ENCODE results near the gene RGMA. TPM values are rescaled to one million over a fixed set of nuclear protein-coding genes. Genes with fewer than 3 reads are reported as not detected.
A peak's percentile ranks its signal among the peaks of the same experiment; 100 is the strongest.
"Not testable (repeated sequence)": the region's sequence is repeated elsewhere in the genome, so short reads cannot be mapped to it uniquely, and the experiment has no call there.

Gene RGMA
- total RNA-seq, 2 experiments from 2014 or later: 0.12 to 0.21 TPM

GRCh38 chr15:93043621-93044300, 45.2 kb downstream of the RGMA start:
- ChIA-PET POLR2A (no interaction called here), CTCF (interaction anchor here (1.3 to 1.4 kb wide), 2 partner anchors 11 to 13 kb away, joined by 3 read pairs; no protein-coding TSS in a partner anchor)
- H3K9me3 Mint-ChIP-seq: peaks cover 10% of the 10 kb centered on the region
- H3K27me3 Mint-ChIP-seq: no peaks in the 10 kb centered on the region
- no peak overlapping the region for H3K4me3 Mint-ChIP-seq
- no peak overlapping the region for H3K27ac Mint-ChIP-seq
- intact Hi-C loops (cut with micrococcal nuclease): no loop called here
- no peak for DNase-seq
- peaks cover 11% of the 10 kb centered on the region for H3K4me1 Mint-ChIP-seq (ENCODE audit: low read depth)
- H3K36me3 Mint-ChIP-seq: no peaks in the 10 kb centered on the region

DNA sequence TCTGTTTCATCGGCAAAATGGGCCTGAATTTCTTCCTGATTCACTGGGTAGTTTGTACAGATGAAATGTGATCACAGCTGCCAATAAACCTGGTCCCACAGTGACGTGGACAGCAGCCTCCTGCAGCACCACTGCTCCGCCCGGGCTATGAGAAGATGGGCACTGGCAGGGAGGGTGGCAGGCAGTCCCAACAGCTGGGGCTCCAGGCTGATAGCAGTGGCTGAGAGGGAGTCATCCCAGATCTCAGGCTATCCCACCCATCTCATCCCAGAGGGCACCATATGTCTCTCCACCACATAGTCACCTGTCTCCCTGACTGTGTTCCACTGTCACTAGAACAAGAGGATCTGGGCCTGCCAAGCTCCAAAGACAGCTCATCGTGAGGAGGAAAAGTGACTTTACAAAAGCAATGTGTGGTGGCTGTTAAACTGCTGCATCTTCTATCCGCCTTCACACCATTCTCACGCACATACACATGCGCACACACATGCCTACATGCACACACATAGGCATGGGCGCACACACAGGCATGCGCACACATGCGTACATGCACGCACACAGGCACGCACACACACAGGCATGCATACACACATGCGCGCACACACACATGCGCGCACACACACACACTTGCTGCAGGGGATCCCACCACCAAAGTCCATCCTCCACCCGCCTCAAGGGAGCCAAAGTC, 46.2 kb downstream of the RGMA start:
- intact Hi-C loops (cut with micrococcal nuclease): no loop called here

GRCh38 chr15:93042211-93042610, 46.8 kb downstream of the RGMA start:
- Mint-ChIP-seq H3K4me3 (no peak overlapping the region), H3K27me3 (no peaks in the 10 kb centered on the region), H3K9me3 (peaks cover 10% of the 10 kb centered on the region), H3K4me1 (ENCODE audit: low read depth) (no peaks in the 10 kb centered on the region), H3K36me3 (no peaks in the 10 kb centered on the region), H3K27ac (no peak overlapping the region)
- ChIA-PET POLR2A (no interaction called here), CTCF (no interaction called here)
- intact Hi-C loops (cut with micrococcal nuclease): no loop called here
- no peak for DNase-seq

More for the DNA sequence above, 46.2 kb downstream of the RGMA start:
- peaks cover 10% of the 10 kb centered on the region for H3K9me3 Mint-ChIP-seq
- no peak overlapping the region for H3K27ac Mint-ChIP-seq
- POLR2A ChIA-PET: no interaction called here
- peaks cover 6% of the 10 kb centered on the region for H3K4me1 Mint-ChIP-seq (ENCODE audit: low read depth)
- CTCF ChIA-PET: interaction anchor here (1.3 kb wide), 1 partner anchor 10 kb away, joined by 3 read pairs; no protein-coding TSS in a partner anchor
- no peak overlapping the region for H3K4me3 Mint-ChIP-seq
- no peaks in the 10 kb centered on the region for H3K36me3 Mint-ChIP-seq
- H3K27me3 Mint-ChIP-seq: no peaks in the 10 kb centered on the region
- DNase-seq: no peak

- intact Hi-C loops (cut with micrococcal nuclease): no loop called here
- no peak overlapping the region for H3K4me3 Mint-ChIP-seq
- H3K36me3 Mint-ChIP-seq: no peaks in the 10 kb centered on the region
- DNase-seq: no peak
- H3K9me3 Mint-ChIP-seq: peaks cover 4% of the 10 kb centered on the region
- ChIA-PET POLR2A (no interaction called here), CTCF (interaction anchor here (0.7 to 2.8 kb wide), 3 partner anchors 11 to 244 kb away, joined by 4 to 10 read pairs (median 5); no protein-coding TSS in a partner anchor)
- no peaks in the 10 kb centered on the region for H3K4me1 Mint-ChIP-seq (ENCODE audit: low read depth)
- no peak overlapping the region for H3K27ac Mint-ChIP-seq
- no peaks in the 10 kb centered on the region for H3K27me3 Mint-ChIP-seq
These were observed 47.9 kb downstream of the RGMA start for GRCh38 chr15:93041159-93041547.

- Mint-ChIP-seq H3K9me3 (no peaks in the 10 kb centered on the region), H3K36me3 (no peaks in the 10 kb centered on the region), H3K27ac (no peak overlapping the region), H3K4me3 (no peak overlapping the region), H3K27me3 (no peaks in the 10 kb centered on the region), H3K4me1 (ENCODE audit: low read depth) (peaks cover 5% of the 10 kb centered on the region)
- CTCF ChIA-PET: interaction anchor here (0.7 to 2.8 kb wide), 3 partner anchors 10 to 243 kb away, joined by 4 to 10 read pairs (median 5); no protein-coding TSS in a partner anchor
- POLR2A ChIA-PET: no interaction called here
- DNase-seq: no peak
- intact Hi-C loops (cut with micrococcal nuclease): no loop called here
These were observed 48.5 kb downstream of the RGMA start for GRCh38 chr15:93040288-93041158.

- H3K4me1 Mint-ChIP-seq (ENCODE audit: low read depth); POLR2A ChIA-PET; H3K27me3 Mint-ChIP-seq; H3K4me3 Mint-ChIP-seq; H3K27ac Mint-ChIP-seq; H3K9me3 Mint-ChIP-seq; DNase-seq; H3K36me3 Mint-ChIP-seq: not testable (repeated sequence)
- intact Hi-C loops (cut with micrococcal nuclease): loop anchor here (10.0 kb wide), 1 partner anchor 115 kb away; no protein-coding TSS in a partner anchor
- CTCF ChIA-PET: interaction anchor here (0.7 to 2.8 kb wide), 2 partner anchors 10 to 48 kb away, joined by 3 to 10 read pairs; no protein-coding TSS in a partner anchor
These were observed 49.3 kb downstream of the RGMA start for GRCh38 chr15:93039562-93040287.

DNA sequence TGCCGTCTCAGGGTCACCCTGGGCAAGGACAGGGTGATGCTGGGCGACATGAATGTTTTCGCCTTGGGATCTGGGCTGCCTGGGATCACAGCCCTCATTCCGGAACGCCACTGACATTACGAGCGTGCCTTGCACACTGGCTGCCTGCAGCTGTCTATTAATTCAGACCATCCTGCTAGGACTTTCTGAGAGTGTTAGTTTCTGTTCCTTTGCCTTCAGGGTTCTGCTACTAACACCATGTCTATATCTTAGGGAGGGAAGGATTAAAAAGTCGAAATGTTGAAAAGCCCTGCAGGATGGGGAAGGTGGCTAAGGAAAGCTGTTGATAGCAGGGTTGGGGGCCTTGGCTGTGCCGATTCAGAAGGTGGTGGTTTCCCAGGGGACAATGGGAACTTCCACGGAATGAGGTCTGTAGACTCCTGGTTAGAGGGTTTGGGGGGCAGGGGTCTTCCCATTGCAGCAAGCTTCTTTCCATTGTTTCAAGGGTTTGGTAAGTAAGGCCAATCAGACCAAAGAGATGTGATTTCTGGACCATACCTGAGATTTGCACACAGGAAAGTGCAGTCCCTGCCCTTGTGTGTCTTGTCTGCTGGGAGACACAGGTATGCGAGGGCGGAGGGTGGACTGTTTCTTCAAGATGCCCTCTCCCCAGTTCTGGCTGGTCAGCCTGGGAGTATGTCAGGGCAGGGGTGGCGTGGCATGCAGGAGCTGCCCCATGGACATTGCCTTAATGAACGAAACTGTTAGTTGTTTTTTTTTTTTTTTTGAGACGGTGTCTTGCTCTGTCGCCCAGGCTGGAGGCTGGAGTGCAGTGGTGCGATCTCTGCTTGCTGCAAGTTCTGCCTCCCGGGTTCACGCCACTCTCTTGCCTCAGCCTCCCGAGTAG, 50.9 kb downstream of the RGMA start:
- H3K27me3 Mint-ChIP-seq: no peaks in the 10 kb centered on the region
- intact Hi-C loops (cut with micrococcal nuclease): loop anchor here (10.0 kb wide), 1 partner anchor 117 kb away; no protein-coding TSS in a partner anchor
- no peaks in the 10 kb centered on the region for H3K9me3 Mint-ChIP-seq
- ChIA-PET POLR2A (no interaction called here), CTCF (interaction anchor here (0.7 to 1.7 kb wide), 7 partner anchors 8 to 1286 kb away, joined by 3 to 7 read pairs (median 4); no protein-coding TSS in a partner anchor)
- no peak overlapping the region for H3K4me3 Mint-ChIP-seq
- DNase-seq: no peak
- no peak overlapping the region for H3K27ac Mint-ChIP-seq
- peaks cover 5% of the 10 kb centered on the region for H3K4me1 Mint-ChIP-seq (ENCODE audit: low read depth)
- no peaks in the 10 kb centered on the region for H3K36me3 Mint-ChIP-seq

DNA sequence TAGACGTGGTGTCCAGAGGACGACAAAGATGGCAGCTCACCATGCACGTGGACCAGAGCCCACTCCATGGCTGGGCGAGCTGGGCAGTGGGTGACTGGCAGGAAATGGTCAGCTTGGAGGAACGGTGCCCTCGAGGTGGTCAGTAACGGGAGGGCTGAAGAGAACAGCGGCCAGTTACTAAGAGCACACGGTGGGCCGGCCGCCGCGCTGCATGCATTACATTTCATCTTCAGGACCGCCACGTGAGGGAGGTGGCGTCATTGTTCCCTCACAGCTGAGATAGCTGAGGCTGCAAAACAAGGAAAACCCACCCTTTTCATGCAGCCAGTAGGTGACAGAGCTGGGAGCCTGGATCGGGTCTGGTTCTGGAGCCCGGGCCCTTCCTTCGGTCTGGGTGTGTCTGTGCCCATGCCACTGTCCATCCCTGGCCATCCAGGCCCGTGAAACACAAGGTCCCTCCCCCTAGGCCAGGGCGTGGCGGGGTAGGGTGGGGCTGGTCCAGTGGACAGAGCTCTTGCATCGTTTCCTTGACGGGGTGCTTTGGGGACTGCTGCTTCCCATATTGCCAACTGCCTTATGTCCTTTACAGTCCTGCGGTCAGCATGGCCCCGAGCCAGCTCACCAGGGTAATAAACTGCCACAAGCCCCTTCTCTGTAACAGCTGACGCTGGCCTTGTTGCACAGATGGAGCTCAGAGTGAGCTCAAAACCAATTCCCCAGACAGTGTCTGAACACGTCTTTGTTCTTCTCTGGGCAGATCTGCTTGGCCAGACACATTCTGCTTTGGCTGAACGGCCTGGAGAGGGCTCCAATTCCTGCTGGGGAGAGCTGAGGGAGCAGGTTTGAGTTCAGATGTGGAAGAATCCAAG, 51.8 kb downstream of the RGMA start:
- H3K27me3 Mint-ChIP-seq: no peaks in the 10 kb centered on the region

GRCh38 chr15:93035953-93036810, 52.8 kb downstream of the RGMA start:
- DNase-seq: peak; percentile 57
- intact Hi-C loops (cut with micrococcal nuclease): loop anchor here (10.0 kb wide), 1 partner anchor 119 kb away; no protein-coding TSS in a partner anchor
- ChIA-PET CTCF (interaction anchor here (0.5 to 1.9 kb wide), 14 partner anchors 12 to 1084 kb away, joined by 3 to 8 read pairs (median 4); no protein-coding TSS in a partner anchor), POLR2A (interaction anchor here (0.6 kb wide), 1 partner anchor 307 kb away, joined by 3 read pairs; no protein-coding TSS in a partner anchor)
- H3K36me3 Mint-ChIP-seq: no peaks in the 10 kb centered on the region
- no peak overlapping the region for H3K27ac Mint-ChIP-seq
- H3K27me3 Mint-ChIP-seq: no peaks in the 10 kb centered on the region
- H3K4me3 Mint-ChIP-seq: no peak overlapping the region
- H3K9me3 Mint-ChIP-seq: no peaks in the 10 kb centered on the region
- peaks cover 5% of the 10 kb centered on the region for H3K4me1 Mint-ChIP-seq (ENCODE audit: low read depth)

More for the DNA sequence above, 51.8 kb downstream of the RGMA start:
- intact Hi-C loops (cut with micrococcal nuclease): loop anchor here (10.0 kb wide), 1 partner anchor 118 kb away; no protein-coding TSS in a partner anchor
- peaks cover 5% of the 10 kb centered on the region for H3K4me1 Mint-ChIP-seq (ENCODE audit: low read depth)
- ChIA-PET POLR2A (no interaction called here), CTCF (interaction anchor here (0.5 to 1.7 kb wide), 8 partner anchors 9 to 1287 kb away, joined by 3 to 7 read pairs (median 4); no protein-coding TSS in a partner anchor)
- no peaks in the 10 kb centered on the region for H3K36me3 Mint-ChIP-seq
- H3K4me3 Mint-ChIP-seq: no peak overlapping the region
- no peak overlapping the region for H3K27ac Mint-ChIP-seq
- no peaks in the 10 kb centered on the region for H3K9me3 Mint-ChIP-seq
- DNase-seq: no peak

All from activated CD4-positive, alpha-beta memory T cell treated with anti-CD3 and anti-CD28 coated beads for 36 hours (primary cell).